Adipose tissue (tissue), 3 donors: ENCODE measurements around the gene RAPGEF4. TPM values are rescaled to one million over a fixed set of nuclear protein-coding genes. Genes with fewer than 3 reads are reported as not detected.

Experiments used
- H3K27ac ChIP-seq: one replicate; pipeline ENCODE4 v1.5.1; 2013; ENCODE audit warnings: low read depth, low read length
- WGBS, 3 donors: extraction: QIAGEN DNeasy Blood & Tissue Kit; methylation state at CpG; one replicate each; pipeline ENCODE4 v1.1.7; 2013; 5-methylcytosine and 5-hydroxymethylcytosine counted together
- polyA plus RNA-seq, 3 donors: library from polyadenylated mRNA; stranded (reverse); fragments of 200-250 nt; gene quantifications; one replicate each; pipeline ENCODE4 v1.2.3, GENCODE V29; 2013
- donor health status: healthy with polysubstance abuse.
- donor health status: Bipolar disorder and iron deficiency.
- donor health status: healthy.

RAPGEF4 gene
- polyA plus RNA-seq, 3 donors, result 2.6 to 8.1 (median 2.7) TPM

DNA sequence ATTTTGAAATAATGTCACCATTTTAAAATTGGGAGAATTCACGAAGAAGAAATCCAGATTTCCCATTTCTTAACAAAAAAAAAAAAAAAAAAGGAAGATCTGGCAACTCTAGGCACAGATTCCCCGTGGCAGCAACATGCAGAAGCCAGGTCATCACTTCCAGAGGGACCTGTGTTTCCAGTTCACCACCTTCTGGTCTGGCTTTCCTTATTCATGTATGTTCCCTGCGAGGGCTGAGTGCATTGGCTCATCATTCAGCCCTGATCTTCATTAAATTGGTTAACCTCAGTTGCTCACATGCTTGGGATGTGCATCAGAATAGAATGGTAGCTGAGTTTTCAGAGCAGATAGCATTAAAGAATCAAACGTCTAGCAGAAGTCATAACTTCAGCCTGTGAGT is 315.0 kb downstream of the RAPGEF4 start:
- WGBS, 3 donors, result 81 to 93% (median 85%) methylated on average over 4 of the region's 4 CpGs
- H3K27ac ChIP-seq, result no peak overlapping the region

GRCh38 chr2:173051463-173052215 is 316.0 kb downstream of the RAPGEF4 start:
- 64 to 84% (median 74%) methylated on average over 7 of the region's 7 CpGs for WGBS, 3 donors
- H3K27ac ChIP-seq, result no peak overlapping the region

DNA sequence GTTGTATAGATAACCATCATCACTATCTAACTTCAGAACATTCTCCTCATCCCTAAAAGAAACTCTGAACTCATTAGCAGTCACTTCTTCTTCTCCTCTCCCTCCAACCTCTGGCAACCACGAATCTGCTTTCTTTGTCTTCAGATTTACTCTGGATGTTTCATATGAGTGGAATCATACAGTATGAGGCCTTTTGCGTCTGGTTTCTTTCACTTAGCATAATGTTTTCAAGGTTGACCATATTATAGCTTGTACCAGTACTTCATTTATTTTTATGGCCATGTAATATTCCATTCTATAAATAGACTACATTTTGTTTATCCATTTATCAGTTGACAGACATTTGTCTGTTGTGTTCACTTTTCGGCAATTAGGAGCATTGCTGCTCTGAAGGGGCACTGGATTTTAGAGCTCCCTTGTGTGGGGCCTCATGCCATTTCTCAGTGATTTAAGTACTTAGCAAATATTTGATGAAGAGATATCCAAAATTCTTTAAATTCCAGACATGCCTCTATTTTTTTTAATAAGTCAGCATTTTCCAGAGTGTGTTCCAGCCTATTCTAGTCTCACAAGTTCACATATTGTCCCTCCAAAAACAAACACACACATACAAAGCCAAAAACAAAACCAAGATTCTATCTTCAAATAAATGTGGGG is 317.5 kb downstream of the RAPGEF4 start:
- 78 to 88% (median 79%) methylated on average over 3 of the region's 3 CpGs for WGBS, 3 donors
- no peak overlapping the region for H3K27ac ChIP-seq

- H3K27ac ChIP-seq, result no peak overlapping the region
- WGBS, 3 donors, result 77 to 94% (median 91%) methylated on average over 3 of the region's 3 CpGs
These were observed 318.8 kb downstream of the RAPGEF4 start for GRCh38 chr2:173054466-173054865.

DNA sequence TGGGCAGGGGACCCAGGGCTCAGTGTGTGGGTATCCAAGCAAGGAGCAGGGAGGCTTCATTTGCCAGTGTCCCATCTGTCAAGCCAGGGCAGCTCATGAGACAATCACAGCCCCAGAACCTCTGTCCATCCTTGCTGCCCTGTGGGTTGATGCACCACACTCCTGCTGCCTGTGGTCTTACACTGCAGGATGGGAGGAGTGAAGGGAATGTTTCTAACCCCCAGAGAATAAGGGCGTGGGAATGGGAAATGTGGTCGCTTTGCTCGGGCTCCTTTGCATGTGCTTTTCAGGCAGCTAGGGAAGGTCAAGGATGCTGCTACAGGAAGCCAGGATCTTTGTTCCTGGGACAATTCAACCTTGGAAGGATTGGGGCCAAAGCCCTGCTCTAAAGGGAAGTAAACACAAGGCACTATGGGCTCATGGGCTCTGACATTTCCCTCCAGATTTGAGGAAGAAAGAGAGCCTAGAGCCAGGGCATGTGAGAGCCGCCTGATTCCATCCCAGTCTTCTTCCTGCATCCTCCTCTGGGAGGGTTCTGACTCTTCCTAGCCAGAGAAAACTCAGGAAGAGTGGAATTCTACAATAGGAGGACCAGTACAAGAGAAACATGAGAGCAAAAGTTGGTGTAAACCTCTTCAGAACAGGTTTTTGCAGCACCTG is 321.2 kb downstream of the RAPGEF4 start:
- WGBS, 3 donors, result 60 to 77% (median 69%) methylated on average over 4 of the region's 4 CpGs
- H3K27ac ChIP-seq, result no peak overlapping the region

- no peak overlapping the region for H3K27ac ChIP-seq
These were observed 322.5 kb downstream of the RAPGEF4 start for GRCh38 chr2:173058097-173058496.

- 67 to 87% (median 73%) methylated on average over 2 of the region's 2 CpGs for WGBS, 3 donors
- no peak overlapping the region for H3K27ac ChIP-seq
These were observed 323.0 kb downstream of the RAPGEF4 start for GRCh38 chr2:173058673-173059072.

DNA sequence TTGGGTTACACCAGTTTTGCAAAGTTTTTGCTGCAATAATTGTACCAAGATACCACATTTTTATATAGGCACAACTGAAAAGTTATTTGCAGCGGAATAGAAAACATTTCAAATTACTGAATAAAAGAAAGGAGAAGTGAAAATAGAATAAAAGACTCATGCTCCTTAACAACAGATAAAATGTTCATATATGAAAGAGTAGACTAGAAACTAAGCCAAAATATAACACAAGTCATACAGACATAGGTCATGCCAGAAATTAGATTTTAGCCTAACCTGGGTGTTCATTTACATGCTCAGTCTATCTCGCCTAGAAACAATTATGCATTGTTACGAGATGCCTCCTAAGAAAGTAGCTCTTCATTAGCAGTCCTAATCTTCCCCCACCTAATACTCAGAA is 323.6 kb downstream of the RAPGEF4 start:
- H3K27ac ChIP-seq, result no peak overlapping the region
- 90 to 95% (median 91%) methylated on average over 3 of the region's 3 CpGs for WGBS, 3 donors

GRCh38 chr2:173059971-173060461 is 324.4 kb downstream of the RAPGEF4 start:
- H3K27ac ChIP-seq, result no peak overlapping the region
- WGBS, 3 donors, result 30 to 54% (median 34%) methylated on average over 5 of the region's 5 CpGs

- WGBS, 3 donors, result 83 to 96% (median 87%) methylated on average over 4 of the region's 4 CpGs
- no peak overlapping the region for H3K27ac ChIP-seq
These were observed 327.2 kb downstream of the RAPGEF4 start for GRCh38 chr2:173062801-173063200.

GRCh38 chr2:173064151-173064805 is 328.6 kb downstream of the RAPGEF4 start:
- WGBS, 3 donors, result 64 to 81% (median 72%) methylated on average over 4 of the region's 4 CpGs
- H3K27ac ChIP-seq, result no peak overlapping the region

- 83 to 92% (median 91%) methylated on average over 6 of the region's 6 CpGs for WGBS, 3 donors
- H3K27ac ChIP-seq, result no peak overlapping the region
These were observed 331.4 kb downstream of the RAPGEF4 start for GRCh38 chr2:173066887-173067676.

GRCh38 chr2:173075056-173075780 is 339.6 kb downstream of the RAPGEF4 start:
- 7 to 20% (median 12%) methylated on average over 14 to 25 of the region's 25 CpGs for WGBS, 3 donors

DNA sequence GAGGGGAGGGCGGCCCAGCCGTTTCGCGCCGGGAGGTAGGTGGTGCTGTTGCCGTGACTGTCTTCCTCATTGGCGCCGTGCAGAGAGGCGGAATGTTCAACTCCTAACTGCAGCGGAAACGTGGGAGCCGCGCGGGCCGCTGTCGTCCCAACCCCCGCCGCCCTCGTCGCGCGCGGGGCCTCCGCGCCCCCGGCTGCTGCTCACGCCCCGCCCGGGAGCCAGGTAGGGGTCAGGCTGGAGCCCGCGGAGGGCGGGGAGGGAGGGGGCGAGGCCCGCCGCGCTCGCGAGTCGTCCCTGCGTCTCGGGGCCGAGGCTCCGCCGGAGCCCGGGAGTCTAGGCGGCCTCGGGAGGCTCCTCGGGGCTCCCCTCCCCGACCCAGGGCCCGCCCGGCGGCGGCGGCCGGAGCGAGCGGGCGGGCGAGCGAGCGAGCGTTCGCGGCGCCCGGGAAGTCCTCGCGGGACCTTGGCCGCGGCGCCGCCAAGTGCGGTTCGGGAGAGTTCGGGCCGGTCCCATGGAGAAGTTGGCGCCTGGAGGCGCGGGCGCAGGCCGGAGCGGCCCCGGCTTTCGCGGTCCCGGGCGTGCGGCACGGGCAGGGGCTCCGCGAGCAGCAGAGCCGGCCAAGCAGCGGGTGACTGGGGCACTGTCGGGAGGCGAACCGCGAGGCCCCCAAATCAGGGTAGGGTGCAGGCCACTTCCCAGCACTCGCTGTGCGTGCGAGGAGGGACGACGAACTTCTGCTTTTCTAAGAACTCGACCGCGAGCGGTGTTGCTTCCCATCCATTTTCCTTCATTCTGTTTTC is 340.3 kb downstream of the RAPGEF4 start, which contains the start of gene MAP3K20:
TSS of gene MAP3K20 (plus strand) at position 66 of the 800 bp plus-strand sequence. CDS start 15,186 bp downstream, outside the sequence.
- peak within 1 kb of the TSS; percentile 10 for H3K27ac ChIP-seq
- 0 to 1% (median 0%) methylated on average over 84 to 106 of the region's 106 CpGs for WGBS, 3 donors

More at GRCh38 chr2:173075056-173075780, 339.6 kb downstream of the RAPGEF4 start:
- no peak overlapping the region for H3K27ac ChIP-seq

DNA sequence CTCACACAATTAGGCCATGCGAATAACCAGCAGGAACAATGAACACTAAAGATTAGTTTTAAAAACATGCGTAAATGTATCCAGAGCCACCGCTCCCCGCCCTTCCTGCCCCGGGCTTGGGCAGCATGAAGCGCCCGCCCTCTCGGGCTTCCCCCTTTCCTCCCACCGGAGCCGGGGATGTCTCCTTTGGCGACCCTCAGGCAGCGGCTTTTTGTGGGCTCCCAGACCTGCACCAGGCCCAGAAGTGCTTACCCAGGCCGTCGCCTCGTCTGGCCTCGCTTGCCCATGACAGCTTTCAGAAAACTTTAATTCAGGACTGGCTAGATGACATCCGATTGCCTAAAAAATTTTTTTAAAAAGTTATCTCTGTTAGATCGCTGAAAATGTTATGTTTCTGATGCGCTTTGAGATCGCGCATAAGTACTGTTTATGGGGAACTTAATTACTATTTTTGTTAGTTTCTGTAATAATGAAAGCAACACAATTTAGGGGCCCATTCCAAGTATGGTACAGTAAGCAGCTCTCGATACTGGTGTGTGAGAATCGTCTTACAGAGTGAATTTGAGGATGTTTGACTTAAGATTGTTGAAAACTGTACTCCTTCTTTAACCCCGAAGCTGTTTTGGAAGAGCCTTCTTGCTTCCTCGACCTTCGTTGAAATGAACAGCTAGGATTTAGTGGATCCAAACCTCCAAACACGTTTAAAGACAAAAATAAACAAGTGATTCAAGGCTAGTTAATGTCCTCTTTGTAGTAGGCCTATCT is 341.1 kb downstream of the RAPGEF4 start:
- H3K27ac ChIP-seq, result no peak overlapping the region
- 2 to 8% (median 5%) methylated on average over 27 of the region's 27 CpGs for WGBS, 3 donors
